Stimulated activated CD4-positive, alpha-beta T cell treated with anti-CD3 and anti-CD28 coated beads, Interleukin-15, amount 100 ng/mL, for 24 hours (primary cell): ENCODE data around the gene HDAC4.
A peak's percentile ranks its signal among the peaks of the same experiment; 100 is the strongest.

Experiments used
- DNase-seq: peaks from one replicate; pipeline ENCODE4 v3.0.0-alpha.2; 2020

HDAC4 gene

DNA sequence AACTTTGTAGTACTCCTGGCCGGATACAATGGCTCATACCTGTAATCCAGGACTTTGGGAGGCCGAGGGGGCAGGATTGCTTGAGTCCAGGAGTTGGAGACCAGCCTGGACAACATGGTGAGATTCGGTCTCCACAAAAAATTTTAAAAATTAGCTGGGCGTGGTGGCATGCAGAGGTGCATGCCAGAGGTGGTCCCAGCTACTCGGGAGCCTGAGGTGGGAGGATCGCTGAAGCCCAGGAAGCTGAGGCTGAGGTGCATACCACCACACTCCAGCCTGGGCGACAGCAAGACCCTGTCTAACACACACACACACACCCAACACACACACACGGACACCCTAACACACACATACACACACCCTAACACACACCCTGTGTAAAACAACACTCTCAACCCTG, 55.6 kb downstream of the HDAC4 start:
- no peak for DNase-seq

DNA sequence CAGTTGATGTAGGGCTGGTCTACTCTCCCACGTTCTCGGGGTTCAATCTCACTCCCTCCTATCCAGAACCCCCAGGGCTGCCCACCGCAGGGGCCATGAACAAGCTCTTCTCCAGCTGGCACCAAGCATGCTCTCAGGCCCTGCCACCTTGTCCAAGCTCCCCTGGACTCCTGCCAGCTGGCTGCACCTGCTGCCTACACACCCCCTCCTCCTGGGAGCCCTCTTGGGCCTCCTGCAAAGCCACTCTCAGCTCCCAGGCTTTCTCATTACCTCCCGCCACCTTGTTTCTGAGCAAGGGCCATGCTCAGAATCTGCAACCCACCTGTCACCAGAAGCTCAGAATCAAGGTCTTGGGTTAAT, 56.0 kb downstream of the HDAC4 start:
- DNase-seq: no peak

DNA sequence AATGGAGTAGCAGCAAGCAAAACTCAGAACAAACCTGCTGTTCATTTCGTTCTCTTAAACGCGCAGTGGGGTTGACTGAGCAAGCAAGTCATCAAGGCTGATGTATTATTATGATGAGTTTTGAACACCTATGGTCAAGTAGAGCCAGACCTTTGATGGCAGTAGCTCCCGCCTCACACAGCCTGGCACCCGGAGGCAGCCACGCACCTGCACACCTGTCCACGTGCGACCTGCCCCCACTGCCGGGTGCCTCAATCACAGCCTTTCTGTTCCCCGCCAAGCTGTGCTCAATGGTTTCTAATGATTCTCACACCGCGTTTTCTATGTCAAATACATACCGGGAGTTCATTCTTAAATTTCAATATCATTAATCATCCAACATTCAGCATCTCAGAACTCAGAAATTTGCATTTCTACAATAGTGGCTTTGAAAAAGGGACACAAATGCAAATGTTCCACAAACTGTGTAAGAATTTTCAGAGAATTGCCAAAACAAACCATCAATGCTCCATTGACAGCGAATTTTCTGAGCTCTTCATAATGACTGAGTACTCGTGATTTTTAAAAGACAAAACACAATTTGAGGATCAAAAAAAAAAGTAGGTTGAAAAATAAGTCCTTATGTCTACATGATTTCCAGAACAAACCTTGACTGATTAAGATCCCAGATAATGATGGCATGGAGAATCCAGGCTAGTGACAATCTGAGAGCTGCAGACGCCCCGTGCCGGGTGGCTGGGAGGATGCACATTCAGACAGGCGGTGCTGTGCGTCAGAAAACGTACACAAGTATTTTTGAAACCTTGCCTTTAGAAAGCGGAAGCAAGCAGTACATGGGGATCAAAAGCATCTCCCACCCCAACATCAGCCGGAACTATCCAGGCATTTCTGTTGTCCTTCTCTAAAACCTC, 56.6 kb downstream of the HDAC4 start:
- DNase-seq: no peak

DNA sequence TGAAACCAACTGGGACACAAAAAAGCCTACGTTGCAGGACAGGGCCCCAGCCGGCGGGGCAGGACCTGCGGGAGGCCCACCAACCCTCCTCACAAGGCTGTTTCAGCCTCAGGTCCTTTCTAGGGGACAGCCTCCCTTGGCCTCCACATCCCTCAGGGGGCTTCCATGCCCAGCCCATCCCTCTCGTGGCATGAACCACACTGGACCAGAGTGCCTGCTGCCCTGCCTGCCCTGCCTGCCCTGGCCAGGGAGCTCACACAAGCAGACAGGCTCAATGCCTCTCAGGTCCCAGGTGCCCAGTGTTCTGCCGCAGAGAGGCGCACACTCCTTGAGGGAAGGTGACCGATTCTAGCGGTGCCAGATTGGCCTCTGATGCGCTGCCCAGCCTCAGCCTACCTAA, 57.4 kb downstream of the HDAC4 start:
- DNase-seq: no peak

DNA sequence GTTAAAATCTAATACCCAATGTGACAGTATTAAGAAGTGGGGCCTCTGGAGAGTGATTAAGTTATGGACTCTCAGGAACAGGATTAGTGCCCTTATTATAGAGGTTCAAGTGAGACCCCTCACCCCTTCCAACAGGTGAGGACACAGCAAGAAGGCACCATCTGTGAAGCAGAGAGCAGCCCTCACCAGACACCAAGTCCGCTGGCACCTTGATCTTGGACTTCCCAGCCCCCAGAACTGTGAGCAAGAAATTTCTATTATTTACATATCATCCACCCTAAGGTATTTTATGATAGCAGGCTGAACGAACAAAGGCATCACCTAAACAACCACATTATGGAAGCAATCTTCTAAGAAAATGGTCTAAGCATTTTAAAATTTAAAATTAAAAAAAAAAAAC, 59.0 kb downstream of the HDAC4 start:
- DNase-seq: no peak

DNA sequence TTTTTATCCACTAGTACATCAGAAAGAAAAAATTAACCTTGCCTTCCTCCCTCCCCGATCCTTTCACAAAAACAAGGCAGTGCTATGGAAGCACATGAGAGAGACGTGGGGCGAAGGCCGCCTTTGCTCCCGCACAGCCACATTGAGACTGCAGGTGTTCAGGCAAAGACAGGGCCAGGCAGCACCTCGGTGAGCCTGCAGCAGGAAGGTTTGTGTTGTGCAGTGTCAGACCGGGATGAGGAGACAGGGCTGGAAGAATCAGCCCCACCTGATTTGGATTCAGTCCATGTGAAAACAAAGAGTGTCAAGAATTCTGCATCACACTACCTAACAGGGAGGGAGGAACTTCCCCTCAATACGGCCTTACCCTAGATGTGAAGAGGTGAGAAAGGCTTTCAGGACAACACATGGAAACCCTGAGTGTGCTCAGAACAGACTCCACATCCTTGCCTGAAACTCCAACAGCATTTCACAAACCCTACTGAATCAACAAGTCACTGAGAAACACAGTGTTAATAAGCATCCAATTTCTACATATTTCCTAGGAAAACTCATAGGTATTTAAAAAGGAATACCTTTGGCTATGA, 59.6 kb downstream of the HDAC4 start:
- DNase-seq: no peak

DNA sequence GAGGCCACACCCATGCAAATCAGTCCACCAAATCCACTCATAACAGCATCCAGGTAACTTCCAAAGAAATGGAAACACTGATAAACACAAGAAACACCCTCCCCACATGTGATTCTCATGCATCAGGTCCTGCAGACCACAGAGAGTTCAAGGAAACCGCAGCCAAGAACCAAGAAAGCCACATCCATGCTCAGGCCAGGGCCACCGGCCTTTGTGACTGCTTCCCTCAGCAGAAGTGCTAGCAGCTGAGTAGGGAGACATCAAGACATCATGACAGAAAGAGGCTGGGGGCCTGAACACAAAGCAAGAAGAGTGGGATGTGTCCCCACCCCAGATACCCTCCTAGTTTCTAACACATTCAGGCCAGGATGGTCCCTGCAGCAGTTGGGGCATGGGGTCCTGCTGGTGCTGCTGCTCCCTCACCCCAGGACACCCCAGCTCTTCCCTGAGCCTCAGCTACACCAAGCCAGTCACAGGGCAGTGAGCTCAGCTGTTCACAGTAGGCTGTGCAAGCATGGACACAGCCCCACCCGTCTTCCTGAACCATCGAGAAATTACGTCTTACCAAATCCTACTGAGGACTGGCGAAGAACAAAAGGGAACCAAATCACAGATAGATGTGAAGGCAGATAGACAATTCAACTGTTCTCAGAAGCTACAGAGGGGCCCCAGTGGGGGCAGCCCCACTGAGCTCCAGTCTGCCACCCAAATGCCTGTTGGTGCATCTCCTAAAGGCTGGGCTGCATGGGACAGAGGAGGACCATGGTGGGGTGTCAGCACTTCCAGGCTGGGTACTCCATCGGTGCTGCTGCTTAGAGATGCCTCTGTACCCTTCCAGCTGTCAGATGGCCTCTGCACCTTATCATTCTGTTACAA, 60.9 kb downstream of the HDAC4 start:
- DNase-seq: peak; percentile 51

DNA sequence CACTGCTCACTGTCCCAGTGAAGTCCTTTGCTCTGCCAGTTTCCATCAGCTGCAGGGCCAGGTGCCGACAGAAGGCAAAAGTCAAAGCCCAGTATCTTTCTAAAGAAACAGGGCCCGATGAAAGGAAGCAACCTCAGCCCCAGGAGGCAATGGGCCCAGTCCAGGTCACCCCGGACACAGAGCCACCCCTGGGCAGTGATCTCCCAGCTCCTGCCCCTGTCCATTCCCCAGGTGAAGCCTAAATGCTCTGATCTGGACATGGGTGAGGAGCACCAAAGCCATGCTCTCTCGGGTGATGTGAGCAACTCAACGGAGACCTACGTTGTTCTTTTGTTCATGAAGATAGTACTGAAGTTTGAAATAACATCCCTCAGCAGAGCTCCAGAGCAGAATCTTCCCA, 61.6 kb downstream of the HDAC4 start:
- DNase-seq: no peak

DNA sequence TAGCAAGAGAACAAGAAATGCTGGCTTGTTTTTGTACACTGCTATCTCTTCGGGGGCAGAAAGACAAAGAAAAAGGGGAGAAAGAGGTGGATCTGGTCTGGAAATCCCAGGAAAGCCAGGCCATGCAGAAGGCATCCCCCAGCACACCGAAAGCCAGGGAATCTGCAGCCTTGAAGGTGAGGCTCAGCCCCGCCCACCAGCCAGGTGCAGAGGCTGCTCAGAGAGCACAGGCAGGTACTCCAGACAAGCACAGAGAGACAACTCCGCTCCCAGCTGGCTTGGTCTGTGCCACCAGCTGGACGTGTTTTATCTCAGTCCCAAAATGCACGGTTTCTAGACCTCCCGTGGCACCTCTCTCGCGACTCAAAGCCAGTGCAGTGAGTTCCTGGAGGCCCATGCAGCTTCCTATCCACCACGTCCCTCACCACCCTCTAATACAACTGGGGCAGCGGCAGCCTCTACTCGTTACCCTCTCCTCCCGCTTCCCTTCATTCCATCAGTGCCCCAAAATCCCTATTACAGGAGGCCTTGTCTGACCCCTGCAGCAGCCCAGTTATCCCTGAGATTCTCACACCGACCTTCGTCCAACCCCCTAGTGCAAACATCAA, 62.8 kb downstream of the HDAC4 start:
- DNase-seq: no peak

DNA sequence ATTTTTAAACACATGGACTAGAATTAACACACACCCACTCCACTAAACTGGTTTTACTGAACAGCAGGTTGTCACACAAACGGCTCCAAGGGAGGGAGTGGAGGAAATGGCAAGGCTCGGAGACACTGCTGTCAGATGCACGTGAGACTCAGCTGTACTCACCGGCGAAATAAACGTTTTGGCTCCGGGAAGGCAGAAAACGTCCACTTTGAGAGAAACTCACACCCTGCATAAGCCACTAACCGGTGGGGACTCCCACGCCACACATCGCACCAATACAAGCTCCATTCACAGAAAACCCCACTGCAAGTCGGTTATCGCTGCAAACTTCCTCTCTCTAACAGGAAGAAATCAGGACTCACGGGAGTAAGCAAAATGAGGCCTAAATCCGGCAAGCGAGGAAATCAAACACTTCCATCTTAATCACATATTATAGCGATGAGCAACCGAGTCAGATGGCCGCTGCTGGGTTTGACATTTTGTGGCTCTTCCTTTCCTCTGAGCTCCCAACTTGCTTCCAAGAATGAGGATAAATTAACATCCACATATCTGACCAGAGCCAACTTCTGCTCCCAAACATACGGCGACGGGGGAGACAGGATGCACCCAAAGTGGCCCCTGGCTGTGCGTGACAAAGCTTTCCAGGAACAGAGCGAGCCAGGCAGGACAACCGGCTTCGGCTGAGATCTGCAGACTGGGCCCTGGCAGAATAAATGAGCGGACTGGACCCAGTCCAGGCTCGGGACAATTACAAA, 63.5 kb downstream of the HDAC4 start:
- DNase-seq: no peak

DNA sequence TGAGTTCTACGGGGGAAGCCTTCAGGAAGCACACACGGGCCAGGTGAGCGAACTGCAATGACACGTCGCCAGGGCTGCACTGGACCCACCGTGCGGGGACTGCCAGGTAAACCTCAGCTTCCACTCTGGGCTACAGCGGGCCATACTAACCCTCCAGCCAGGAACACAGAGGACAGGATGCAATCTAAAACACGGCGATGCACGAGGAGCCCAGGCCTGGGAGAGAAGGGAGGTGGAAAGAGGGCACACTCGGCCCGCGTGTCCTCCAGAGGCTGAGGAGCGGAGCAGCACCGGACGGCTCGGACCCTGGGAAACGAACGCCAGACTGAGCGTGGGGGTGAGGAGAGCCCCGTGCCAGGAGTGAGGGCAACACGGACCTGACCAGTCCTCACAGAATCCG, 69.3 kb downstream of the HDAC4 start:
- DNase-seq: no peak

DNA sequence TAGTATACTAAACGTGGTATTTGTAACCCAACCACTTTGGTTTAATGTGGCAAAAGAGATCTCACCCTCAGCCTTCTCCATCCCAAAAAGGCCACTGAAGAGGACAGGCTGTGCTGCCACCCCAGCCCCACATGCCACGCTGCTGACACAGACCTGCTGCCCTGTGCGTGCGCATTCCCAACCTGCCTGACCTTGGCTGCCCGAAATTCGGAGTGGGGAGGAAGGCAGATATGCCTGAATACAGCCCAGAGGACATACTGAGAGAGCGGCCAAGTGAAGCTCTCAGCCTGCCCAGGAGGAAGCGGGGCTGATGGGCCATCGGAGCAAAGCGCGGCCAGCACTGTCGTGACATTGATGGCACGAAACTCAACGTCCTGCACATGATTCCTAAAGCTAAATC, 70.0 kb downstream of the HDAC4 start:
- DNase-seq: no peak

DNA sequence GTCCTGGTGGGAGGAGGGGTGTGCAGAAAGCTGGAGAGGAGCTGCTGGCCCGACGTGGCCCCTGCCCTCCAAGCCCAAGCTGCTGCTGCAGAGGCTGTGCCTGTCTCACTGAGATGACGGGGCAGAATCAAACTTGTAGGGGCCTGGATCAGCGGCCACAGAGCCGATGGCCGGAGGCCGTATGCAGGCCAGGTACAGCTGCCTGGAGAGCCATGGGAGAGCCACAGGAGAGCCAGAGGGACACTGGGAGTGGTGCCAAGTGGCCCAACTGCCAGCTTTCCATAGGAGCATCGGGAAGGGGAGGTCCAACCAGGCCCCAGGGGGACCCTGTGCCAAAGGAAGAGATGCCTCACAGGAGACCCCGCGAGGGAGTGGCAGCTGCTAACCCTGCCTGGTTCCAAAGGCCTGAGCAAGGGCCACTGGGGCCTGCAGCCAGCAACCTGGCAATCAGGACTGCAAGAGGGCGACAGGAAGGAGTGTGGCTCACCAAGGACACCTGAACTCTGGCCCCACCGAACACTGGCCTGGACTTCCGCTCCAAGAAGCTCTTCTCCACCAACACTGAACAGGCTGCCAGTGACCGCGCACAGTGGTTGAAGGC, 70.7 kb downstream of the HDAC4 start:
- DNase-seq: no peak

DNA sequence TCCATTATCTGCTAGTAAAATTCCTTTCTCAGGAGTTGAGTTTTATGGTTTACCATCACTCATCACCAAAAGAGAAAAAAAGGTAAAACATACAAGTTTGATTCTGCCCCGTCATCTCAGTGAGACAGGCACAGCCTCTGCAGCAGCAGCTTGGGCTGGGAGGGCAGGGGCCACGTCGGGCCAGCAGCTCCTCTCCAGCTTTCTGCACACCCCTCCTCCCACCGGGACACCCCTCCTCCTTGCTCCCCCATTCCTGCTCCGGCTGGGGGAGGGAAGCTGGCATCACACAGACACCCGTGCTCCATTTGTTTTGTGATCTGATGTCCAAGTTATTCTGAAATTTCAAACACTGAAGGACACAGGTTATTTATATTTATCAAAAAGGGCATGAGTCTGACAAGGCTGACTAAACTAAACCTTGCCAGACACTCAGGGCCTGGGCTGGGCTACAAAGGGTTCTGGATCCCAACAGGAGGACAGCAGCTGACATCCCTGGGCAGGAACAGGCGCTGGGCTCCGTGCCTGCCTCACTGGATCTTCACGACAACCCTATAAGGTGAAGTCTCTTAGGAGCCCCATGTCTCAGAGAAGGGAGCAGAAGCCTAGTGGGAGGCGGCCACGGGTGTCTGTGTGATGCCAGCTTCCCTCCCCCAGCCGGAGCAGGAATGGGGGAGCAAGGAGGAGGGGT, 71.4 kb downstream of the HDAC4 start:
- no peak for DNase-seq

DNA sequence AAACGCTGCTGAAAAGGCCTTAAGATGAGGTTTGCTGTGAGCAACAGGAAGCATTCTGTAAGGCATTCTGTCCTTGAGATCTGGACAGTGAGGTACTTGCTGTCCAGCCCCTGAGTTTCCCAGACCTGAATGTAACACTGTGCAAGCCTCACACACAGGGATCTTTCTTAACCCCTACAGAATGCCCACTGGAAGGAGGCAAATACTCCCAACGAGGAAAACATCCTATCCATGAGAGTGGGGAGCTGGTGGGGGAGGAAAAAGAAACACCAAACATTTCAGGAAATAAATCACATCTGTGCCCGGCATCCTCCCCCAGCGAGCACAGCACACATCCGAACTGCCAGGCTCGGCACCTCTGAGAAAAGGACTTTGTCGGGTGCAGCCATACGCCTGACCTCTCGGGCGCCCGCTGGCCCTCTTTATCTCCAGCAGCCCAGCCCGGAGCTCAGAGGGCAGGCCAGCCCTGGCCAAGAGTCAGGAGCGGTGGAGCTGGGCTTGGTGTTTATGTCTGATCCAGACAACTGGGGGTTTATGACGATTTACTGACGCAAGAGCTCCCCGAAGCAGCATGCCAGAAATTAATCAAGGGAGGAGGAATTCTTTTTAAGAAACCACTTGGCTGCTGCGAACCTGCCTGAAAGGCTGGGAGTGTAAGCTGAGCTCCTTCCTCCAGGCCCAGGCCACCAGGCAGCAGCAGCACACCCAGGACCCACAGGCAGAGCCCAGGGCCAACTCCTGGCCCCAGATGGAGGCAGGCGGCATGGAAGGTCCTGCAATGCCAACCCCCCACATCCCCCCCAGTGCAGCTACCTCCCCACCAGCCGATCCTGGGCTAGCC, 72.2 kb downstream of the HDAC4 start:
- no peak for DNase-seq

DNA sequence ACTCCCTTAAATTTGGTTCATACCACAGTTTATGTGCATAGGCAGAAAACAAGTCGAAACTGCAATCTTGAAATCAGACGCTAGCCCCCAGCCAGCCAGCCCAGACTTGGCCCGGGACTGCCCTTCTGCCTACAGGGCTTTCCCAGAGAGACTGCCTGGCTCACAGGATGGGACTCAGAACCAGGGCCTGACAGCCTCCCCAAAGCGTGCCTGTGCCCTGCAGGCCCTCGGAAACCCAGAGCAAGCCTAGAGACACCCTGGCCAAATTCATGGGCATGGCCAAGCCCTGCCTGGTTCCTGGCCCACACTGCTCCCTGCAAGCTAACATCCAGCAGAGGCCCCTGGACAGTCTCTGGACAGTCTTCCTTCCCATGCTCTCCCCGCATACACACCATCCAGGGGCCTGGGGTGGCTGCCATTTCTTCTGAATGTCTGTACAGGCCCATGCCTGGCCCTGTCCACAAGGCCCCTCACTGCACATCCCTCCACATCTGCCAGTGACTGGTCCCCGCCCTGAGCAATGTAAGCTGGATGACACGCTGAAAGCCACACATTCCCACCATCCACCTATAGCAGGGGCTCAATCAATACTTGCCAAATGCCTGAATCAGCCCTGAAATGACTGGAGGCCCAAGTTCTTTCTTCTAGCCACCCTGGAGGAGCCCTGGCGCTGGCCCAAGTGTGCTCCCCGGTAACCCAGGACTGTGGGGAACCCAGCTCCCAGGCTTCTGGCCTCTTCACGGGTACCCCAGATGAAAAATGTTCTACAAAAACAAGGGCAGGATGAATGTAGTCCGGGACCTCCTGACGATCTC, 73.1 kb downstream of the HDAC4 start:
- peak; percentile 24 for DNase-seq

DNA sequence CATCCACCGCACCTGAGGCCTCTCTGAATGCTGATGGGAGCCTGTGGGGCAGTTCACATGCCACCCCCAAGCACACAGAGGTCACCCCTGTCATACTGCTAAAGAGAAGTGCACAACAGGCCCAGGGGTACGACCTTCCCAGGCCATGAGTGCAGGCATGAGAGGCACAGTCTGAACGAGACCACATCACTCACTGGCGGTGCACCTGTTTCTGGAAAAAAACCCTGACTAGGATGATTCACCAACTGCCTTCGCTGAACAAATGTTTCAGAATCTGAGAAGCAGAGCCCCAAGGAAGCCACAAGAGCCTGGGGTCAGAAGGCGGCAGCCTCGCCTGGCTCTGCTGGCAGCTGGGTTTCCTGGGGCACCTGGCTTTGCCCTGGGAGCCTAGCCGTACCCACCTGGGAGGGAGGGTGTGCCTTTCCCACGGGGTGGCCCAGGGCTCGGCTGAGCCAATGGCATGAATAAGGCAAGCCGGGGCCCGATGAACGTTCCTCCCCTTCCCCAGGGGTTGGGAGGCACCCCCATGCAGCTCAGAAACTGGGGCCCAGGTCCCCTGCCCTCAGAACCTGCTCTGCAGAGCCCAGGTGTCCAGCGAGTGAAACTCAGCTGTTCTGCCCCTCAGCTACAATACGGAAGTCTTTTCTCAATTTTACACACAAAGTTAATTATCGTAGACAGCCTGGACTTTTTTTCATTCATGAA, 73.8 kb downstream of the HDAC4 start:
- peak; percentile 79 for DNase-seq

DNA sequence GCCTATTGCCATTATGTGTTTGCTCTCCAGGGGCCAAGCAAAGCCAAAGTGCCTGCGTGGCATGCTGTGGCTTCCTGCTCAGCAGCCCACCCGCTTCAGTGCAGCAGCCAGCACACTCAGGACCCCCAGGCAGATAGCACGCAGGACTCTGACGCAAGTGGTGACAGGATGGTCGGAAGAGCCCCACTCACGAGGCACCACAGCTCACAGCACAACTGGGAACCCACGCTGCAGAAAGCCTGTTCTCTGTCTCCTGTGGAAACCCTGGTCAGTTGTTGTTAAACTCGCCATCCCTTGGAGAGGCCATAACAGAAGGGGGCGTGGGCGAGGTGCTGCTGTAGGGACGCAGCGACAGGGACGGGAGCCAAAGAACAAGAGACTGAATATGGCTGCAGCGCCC, 76.4 kb downstream of the HDAC4 start:
- DNase-seq: no peak

DNA sequence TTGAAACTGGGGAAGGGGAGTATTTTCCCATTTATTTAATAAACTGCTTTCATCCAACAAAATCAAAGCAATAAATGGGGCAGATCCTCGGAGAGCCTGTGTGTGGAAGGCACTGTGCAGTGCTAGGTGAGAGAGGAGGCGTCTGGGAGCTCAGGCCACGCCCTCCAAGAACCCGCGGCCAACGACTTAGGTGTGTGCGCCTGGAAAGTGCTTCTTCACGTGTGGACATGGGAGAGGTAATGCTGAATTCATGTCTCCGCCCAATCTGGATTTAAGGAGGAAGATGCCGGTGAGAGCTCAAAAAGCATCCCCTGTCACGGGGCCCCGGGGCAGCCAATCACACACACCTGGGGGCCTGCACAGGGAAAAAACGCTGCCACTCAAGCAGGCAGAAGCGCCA, 77.4 kb downstream of the HDAC4 start:
- DNase-seq: no peak
